ENCODE measurements around the gene DSP. TPM values are rescaled to one million over a fixed set of nuclear protein-coding genes. Genes with fewer than 3 reads are reported as not detected.

DSP gene
- total RNA-seq, 1 experiment from 2014 or later: 227 TPM

DNA sequence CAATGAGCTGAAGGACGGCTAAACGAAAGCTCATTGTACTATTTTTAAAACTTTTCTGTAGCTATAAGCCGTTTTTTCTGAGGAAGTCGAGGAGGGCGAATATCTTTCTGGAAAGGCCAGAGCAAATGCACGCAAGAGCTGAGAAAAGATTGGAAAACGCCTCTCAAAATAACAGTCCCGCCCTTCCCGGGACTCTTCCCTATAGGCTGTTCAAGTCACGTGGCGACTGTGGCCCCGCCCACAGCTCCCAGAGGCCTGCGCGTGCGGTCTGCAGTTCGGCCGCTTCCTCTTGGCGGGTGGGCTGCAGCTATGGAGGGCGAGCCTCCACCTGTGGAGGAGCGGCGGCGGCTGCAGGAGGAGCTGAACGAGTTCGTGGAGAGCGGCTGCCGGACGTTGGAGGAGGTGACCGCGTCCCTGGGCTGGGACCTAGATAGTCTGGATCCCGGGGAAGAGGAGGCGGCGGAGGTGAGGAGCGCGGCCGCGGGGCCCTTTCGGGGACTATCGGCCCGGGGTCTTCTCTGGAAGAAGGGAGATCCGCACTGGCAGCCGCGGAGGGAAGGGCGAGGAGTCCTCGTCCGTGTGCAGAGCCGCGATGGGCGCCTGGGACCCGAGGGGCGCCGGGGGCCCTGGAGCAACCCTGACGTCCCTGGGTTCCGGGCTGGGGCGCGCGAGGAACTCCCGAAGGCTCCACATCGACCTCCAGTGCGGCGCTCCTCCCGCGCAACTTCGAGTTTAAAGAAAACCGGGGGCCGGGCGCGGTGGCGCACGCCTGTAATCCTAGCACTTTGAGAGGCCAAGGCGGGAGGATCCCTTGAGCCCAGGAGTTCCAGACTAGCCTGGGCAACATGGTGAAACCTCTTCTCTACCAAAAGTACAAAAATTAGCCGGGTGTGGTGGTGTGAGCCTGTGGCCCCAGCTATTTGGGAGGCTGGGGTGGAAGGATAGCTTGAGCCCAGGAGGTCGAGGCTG, 48.8 kb downstream of the DSP start, which contains the start of gene SNRNP48:
Gene SNRNP48, plus strand, starts transcription at position 250 of the 969 bp plus-strand sequence. Its CDS starts 60 bp downstream, at position 310.
- no TSS peak for BruUV-seq (replicated peaks)
- Mint-ChIP-seq H3K4me1 (ENCODE audit: insufficient read depth, unreplicated experiment) (peaks cover 34% of the 10 kb centered on the region), H3K36me3 (ENCODE audit: insufficient read depth, unreplicated experiment) (peaks cover 16% of the 10 kb centered on the region), H3K4me3 (ENCODE audit: unreplicated experiment) (peak within 1 kb of the TSS; percentile 90), H3K27ac (ENCODE audit: low read depth, unreplicated experiment) (peak within 1 kb of the TSS; percentile 87), H3K9me3 (ENCODE audit: unreplicated experiment) (no peaks in the 10 kb centered on the region), H3K27me3 (ENCODE audit: insufficient read depth, unreplicated experiment) (no peaks in the 10 kb centered on the region)
- CTCF ChIA-PET: interaction anchor here (0.6 to 1.1 kb wide), 5 partner anchors 8 to 198 kb away, joined by 3 to 5 read pairs (median 4); no protein-coding TSS in a partner anchor
- DNase-seq (ENCODE audit: unreplicated experiment): peak; percentile 94
- intact Hi-C loops (cut with micrococcal nuclease): loop anchor here (1.0 to 5.0 kb wide), 2 partner anchors 38 to 165 kb away; no protein-coding TSS in a partner anchor
- TF ChIP-seq, protein P1, sequence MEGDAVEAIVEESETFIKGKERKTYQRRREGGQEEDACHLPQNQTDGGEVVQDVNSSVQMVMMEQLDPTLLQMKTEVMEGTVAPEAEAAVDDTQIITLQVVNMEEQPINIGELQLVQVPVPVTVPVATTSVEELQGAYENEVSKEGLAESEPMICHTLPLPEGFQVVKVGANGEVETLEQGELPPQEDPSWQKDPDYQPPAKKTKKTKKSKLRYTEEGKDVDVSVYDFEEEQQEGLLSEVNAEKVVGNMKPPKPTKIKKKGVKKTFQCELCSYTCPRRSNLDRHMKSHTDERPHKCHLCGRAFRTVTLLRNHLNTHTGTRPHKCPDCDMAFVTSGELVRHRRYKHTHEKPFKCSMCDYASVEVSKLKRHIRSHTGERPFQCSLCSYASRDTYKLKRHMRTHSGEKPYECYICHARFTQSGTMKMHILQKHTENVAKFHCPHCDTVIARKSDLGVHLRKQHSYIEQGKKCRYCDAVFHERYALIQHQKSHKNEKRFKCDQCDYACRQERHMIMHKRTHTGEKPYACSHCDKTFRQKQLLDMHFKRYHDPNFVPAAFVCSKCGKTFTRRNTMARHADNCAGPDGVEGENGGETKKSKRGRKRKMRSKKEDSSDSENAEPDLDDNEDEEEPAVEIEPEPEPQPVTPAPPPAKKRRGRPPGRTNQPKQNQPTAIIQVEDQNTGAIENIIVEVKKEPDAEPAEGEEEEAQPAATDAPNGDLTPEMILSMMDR (IDR thresholded peaks at IDR 0.05; ENCODE audit: unreplicated experiment): no peak
- POLR2A ChIA-PET: interaction anchor here (0.6 to 3.5 kb wide), 34 partner anchors 10 to 739 kb away, joined by 3 to 38 read pairs (median 4); partner anchors contain the start of genes CAGE1, DSP, RIOK1 and SSR1

DNA sequence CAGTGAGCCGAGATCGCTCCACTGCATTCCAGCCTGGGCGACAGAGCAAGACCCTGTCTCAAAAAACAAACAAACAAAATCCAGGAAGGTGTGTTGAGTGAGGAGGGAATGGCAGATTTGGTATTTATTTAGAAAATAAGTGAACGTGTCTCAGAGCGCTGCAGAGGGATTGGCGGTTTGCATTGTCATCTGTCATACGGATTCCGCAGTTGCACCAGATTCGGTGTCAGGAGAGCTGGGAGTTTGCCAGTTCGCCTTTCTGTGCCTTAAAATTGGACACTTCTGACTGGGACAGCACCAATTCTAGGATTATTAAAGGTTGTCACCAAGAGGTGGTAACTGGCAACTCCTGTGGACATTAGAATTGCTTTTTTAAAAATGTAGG, 49.4 kb downstream of the DSP start:
- Mint-ChIP-seq H3K9me3 (ENCODE audit: unreplicated experiment) (no peaks in the 10 kb centered on the region), H3K36me3 (ENCODE audit: insufficient read depth, unreplicated experiment) (peaks cover 19% of the 10 kb centered on the region), H3K27me3 (ENCODE audit: insufficient read depth, unreplicated experiment) (no peaks in the 10 kb centered on the region), H3K4me1 (ENCODE audit: insufficient read depth, unreplicated experiment) (peaks cover 34% of the 10 kb centered on the region), H3K4me3 (ENCODE audit: unreplicated experiment) (peak overlapping the region; percentile 90), H3K27ac (ENCODE audit: low read depth, unreplicated experiment) (peak overlapping the region; percentile 87)
- CTCF ChIA-PET: no interaction called here
- POLR2A ChIA-PET: interaction anchor here (1.0 to 3.5 kb wide), 12 partner anchors 9 to 494 kb away, joined by 3 to 38 read pairs (median 4); partner anchors contain the start of genes CAGE1, RIOK1 and SSR1
- intact Hi-C loops (cut with micrococcal nuclease): loop anchor here (1.0 kb wide), 1 partner anchor 166 kb away; no protein-coding TSS in a partner anchor
- TF ChIP-seq, protein P1 (IDR thresholded peaks at IDR 0.05; ENCODE audit: unreplicated experiment): no peak
- BruUV-seq (replicated peaks): no TSS peak
- peak; percentile 22 for DNase-seq (ENCODE audit: unreplicated experiment)

DNA sequence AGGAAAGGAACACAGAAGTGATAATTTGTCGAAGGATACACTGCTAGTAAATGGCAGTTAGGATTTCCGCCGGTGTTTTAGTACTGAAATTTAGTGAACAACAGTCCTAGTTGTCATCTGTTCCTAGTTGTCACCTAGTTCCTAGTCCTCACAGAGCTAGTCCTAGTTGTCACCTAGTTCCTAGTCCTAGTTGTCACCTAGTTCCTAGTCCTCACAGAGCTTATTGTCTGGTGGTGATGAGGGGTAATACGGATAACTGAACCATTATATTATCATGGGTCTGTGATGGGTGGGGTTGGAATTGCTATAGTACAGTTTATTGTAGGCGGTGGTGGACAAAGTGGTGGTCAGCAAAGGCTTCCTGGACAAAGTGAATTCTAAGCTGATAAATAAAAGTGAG, 50.3 kb downstream of the DSP start:
- no TSS peak for BruUV-seq (replicated peaks)
- no peak overlapping the region for H3K27ac Mint-ChIP-seq (ENCODE audit: low read depth, unreplicated experiment)
- ChIA-PET CTCF (interaction anchor here (1.1 kb wide), 1 partner anchor 102 kb away, joined by 4 read pairs; no protein-coding TSS in a partner anchor), POLR2A (interaction anchor here (0.8 to 3.2 kb wide), 4 partner anchors 8 to 279 kb away, joined by 3 to 14 read pairs (median 4); partner anchors contain the start of gene SSR1)
- no peaks in the 10 kb centered on the region for H3K9me3 Mint-ChIP-seq (ENCODE audit: unreplicated experiment)
- H3K27me3 Mint-ChIP-seq (ENCODE audit: insufficient read depth, unreplicated experiment): no peaks in the 10 kb centered on the region
- peaks cover 28% of the 10 kb centered on the region for H3K36me3 Mint-ChIP-seq (ENCODE audit: insufficient read depth, unreplicated experiment)
- TF ChIP-seq, protein P1 (IDR thresholded peaks at IDR 0.05; ENCODE audit: unreplicated experiment): no peak
- intact Hi-C loops (cut with micrococcal nuclease): no loop called here
- peak overlapping the region; percentile 90 for H3K4me3 Mint-ChIP-seq (ENCODE audit: unreplicated experiment)
- peaks cover 34% of the 10 kb centered on the region for H3K4me1 Mint-ChIP-seq (ENCODE audit: insufficient read depth, unreplicated experiment)
- DNase-seq (ENCODE audit: unreplicated experiment): no peak

DNA sequence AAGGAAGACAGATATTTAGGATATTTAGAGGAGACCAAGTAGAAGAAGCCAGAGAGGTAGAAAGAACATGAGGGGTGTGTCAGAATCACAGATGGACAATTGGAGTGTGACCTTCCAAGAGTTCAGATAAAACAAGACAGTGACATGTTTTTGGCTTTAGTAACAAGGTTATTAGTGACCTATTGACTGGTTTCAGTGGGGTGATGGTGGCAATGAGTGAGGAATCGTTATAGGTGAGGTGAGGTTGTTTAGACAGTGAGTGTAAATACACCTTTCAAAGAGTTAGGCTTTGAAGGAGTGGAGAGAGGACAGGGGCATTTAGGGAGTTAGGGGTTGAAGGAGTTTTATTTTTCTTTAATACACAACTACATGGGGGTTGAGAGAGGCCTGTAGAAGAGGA, 51.8 kb downstream of the DSP start:
- H3K27ac Mint-ChIP-seq (ENCODE audit: low read depth, unreplicated experiment): no peak overlapping the region
- TF ChIP-seq, protein P1 (IDR thresholded peaks at IDR 0.05; ENCODE audit: unreplicated experiment): no peak
- H3K36me3 Mint-ChIP-seq (ENCODE audit: insufficient read depth, unreplicated experiment): peaks cover 43% of the 10 kb centered on the region
- BruUV-seq (replicated peaks): no TSS peak
- H3K9me3 Mint-ChIP-seq (ENCODE audit: unreplicated experiment): no peaks in the 10 kb centered on the region
- H3K4me3 Mint-ChIP-seq (ENCODE audit: unreplicated experiment): no peak overlapping the region
- peaks cover 29% of the 10 kb centered on the region for H3K4me1 Mint-ChIP-seq (ENCODE audit: insufficient read depth, unreplicated experiment)
- intact Hi-C loops (cut with micrococcal nuclease): no loop called here
- CTCF ChIA-PET: no interaction called here
- DNase-seq (ENCODE audit: unreplicated experiment): no peak
- POLR2A ChIA-PET: no interaction called here
- H3K27me3 Mint-ChIP-seq (ENCODE audit: insufficient read depth, unreplicated experiment): no peaks in the 10 kb centered on the region
